ENCODE data around the gene DNAH6.

The DNAH6 gene

DNA sequence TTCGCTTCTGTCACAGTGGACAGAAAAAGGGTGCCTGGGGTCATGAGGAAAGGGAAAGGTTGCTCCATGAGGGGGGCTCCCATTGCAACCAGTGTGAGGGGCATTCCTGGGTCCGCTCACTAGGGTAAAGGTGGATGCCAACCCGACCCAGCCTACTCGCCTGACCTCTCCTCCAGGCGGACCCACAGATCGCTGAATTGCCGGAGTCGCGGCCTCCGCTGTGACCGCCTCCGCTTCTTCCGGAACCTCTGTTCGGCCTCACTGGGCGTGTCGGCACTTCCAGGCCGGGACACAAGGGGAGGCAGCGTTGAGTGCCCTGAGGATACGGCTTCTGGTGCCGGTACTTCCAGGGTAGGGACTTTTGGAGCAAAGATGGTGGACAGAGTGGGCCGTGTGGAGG lies 307.5 kb downstream of the DNAH6 start:
- DNase-seq (ENCODE audit: low read depth), result no peak
- H3K4me3 ChIP-seq (ENCODE audit: low read depth, low read length), result no peak overlapping the region
- TF ChIP-seq, protein P1, sequence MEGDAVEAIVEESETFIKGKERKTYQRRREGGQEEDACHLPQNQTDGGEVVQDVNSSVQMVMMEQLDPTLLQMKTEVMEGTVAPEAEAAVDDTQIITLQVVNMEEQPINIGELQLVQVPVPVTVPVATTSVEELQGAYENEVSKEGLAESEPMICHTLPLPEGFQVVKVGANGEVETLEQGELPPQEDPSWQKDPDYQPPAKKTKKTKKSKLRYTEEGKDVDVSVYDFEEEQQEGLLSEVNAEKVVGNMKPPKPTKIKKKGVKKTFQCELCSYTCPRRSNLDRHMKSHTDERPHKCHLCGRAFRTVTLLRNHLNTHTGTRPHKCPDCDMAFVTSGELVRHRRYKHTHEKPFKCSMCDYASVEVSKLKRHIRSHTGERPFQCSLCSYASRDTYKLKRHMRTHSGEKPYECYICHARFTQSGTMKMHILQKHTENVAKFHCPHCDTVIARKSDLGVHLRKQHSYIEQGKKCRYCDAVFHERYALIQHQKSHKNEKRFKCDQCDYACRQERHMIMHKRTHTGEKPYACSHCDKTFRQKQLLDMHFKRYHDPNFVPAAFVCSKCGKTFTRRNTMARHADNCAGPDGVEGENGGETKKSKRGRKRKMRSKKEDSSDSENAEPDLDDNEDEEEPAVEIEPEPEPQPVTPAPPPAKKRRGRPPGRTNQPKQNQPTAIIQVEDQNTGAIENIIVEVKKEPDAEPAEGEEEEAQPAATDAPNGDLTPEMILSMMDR (conservative IDR thresholded peaks at IDR 0.05; ENCODE audit: low read depth, low read length), result no peak

DNA sequence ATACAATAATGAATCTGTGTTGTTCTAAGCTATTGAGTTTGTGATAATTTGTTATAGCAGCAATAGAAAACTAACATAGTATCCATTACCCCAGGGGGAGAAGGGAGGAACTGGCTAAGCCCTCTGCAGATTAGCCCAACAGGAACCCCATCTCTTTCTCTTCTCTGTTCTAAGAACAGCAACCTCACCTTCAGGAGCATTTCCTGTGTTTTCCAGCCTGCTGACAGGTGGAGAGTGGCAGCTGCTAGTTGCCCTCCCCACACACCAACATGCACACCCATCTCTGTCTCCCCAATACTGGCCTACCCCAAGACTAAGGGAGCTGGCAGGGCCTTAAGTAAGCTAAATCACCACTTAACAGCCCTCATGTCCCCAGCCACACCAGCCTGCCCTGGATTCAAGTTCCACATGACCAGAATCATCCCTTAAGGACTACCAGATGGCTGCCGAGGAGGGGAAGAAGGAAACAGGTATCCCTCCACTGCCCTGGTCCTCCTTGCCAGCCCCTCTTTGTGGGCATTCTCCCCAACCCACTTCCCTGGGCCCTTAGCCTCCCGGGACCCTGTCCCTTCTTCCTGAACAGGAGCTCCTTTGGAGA lies 311.8 kb downstream of the DNAH6 start:
- H3K4me3 ChIP-seq (ENCODE audit: low read depth, low read length), result no peak overlapping the region
- TF ChIP-seq, protein P1 (conservative IDR thresholded peaks at IDR 0.05; ENCODE audit: low read depth, low read length), result no peak
- no peak for DNase-seq (ENCODE audit: low read depth)

DNA sequence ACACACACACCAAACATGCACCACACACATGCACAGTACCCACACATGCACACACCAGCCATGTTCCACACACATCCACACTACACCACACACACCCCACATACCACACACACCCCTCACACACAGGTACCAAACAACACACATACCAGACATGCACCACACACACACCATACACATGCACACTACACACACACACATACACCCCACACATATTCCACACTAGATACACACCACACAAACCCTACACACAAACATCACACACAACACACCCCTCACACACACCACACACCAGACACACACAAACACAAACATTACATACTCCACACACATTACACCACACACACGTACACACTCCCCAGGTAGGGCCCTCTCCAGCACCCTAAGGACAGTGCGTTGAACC lies 313.4 kb downstream of the DNAH6 start:
- TF ChIP-seq, protein P1 (conservative IDR thresholded peaks at IDR 0.05; ENCODE audit: low read depth, low read length), result no peak
- no peak overlapping the region for H3K4me3 ChIP-seq (ENCODE audit: low read depth, low read length)
- DNase-seq (ENCODE audit: low read depth), result no peak

DNA sequence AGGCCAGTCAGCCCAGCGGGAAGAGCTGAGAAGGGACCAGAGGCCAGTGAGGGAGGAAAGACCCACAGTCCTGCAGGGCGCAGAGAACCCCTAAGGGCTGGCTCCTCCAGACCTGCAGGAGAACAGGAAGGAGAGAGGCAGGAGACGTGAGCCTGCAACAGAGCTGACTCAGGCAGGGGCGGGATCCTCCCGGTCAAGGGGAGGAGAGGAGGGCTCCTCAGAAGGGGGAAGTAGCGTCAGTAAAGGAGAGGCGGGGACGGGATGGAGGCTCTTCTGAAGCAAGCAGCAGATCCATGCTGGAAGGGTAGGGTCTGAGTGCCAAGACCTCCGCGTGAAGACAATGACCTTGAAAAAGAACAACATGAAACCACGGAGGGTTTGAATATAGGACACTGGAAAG lies 313.8 kb downstream of the DNAH6 start:
- DNase-seq (ENCODE audit: low read depth), result peak; percentile 54
- TF ChIP-seq, protein P1 (conservative IDR thresholded peaks at IDR 0.05; ENCODE audit: low read depth, low read length), result no peak

DNA sequence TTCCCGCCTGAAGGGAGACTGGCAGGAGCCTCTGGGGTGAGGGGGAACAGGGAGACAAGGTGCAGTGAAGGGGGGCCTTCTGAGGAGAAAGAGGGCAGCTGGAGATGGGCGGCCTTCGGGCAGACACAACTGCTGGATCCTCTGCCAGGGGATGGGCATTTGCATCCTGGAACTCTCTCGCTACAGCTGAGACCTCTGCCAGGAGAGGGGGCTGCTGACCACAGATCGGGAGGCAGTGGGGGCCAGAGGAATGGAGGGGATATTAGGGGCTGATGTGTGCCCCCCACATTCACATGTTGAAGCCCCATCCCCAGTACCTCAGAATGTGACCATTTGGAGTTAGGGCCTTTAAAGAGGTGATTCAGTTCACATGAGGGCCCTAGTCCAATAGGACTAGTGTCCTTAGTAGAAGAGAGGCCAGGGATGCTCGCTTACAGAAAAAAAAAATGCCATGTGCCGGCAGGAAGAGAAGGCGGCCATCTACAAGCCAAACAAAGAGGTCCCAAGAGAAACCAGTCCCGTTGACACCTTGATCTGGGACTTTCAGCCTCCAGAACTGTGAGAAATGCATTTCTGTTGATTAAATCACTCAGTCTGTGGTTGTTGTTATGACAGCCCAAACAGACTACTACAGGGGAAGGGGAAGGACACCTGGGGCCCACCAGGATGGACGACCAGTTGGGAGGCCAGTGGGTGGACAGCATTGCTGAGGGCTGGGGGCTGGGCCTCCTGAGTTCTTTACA lies 314.6 kb downstream of the DNAH6 start:
- TF ChIP-seq, protein P1 (conservative IDR thresholded peaks at IDR 0.05; ENCODE audit: low read depth, low read length), result peak; percentile 10
- DNase-seq (ENCODE audit: low read depth), result no peak
- H3K4me3 ChIP-seq (ENCODE audit: low read depth, low read length), result no peak overlapping the region

More for the DNA sequence above, 313.8 kb downstream of the DNAH6 start:
- H3K4me3 ChIP-seq (ENCODE audit: low read depth, low read length), result no peak overlapping the region

DNA sequence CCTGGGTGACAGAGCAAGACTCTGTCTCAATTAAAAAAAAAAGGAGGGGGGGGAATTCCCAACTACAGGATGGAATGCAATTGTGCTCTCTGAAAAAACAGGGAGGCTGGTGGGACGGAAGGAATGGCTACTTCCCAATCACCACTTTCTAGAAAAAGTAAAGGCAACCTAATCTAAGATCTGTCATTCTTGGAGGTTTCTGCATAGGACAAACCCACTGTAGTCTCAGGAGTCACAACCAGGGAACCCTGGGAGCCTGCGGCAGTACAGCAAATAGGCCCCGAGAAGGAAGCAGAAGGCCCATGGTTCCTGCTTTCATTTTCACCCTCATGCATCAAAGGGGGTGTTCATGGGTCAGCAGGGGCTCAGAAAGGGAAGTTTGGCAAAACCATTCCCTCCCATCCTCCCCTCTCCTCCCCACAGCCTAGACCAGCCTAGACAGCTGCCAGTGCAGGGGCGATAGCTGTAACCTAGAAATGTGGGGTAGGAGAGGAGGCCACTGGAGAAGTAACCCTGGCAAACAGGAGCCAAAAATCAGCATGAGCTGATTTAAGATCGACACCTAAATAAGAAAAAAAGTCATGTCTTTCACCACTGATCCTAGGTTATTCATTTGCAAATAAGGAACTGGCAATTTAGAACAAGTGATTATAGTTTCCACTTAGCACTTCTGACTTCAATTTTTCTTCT lies 316.6 kb downstream of the DNAH6 start:
- TF ChIP-seq, protein P1 (conservative IDR thresholded peaks at IDR 0.05; ENCODE audit: low read depth, low read length), result no peak
- DNase-seq (ENCODE audit: low read depth), result no peak
- H3K4me3 ChIP-seq (ENCODE audit: low read depth, low read length), result no peak overlapping the region
